PC-9 (cell line): Measurements from ENCODE around the gene NPIPA8.
"Not testable (repeated sequence)": the region's sequence is repeated elsewhere in the genome, so short reads cannot be mapped to it uniquely, and the experiment has no call there.

Source experiments
- CTCF ChIP-seq: fragments of 200-600 bp; sonication (generic); conservative IDR thresholded peaks from 2 replicates; pipeline ENCODE4 v1.6.1; 2017; ENCODE audit warnings: mixed run types, antibody characterized with exemption, mild to moderate bottlenecking, moderate library complexity
- EZH2 ChIP-seq: fragments of 200-600 bp; sonication (generic); IDR thresholded peaks from 2 replicates; pipeline ENCODE4 v1.8.0; 2017; ENCODE audit warnings: antibody characterized with exemption, low read depth

DNA sequence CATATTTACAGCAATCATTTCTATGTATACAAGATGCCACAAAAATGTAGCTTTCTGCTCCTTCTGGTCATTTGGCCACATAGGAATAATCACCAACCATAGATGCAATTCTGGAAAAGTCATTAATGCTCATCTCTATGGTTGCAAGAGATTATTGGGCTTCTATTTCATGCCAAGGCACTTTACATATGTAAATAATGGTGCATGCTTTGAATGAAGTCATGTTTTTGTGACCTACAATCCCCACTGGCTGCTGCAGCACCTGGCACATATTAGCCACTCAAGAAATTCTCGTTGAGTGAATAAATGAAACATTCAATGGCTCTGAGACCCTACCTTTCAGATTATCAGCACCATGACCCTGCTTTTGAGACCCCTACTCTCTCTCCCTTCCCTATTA is 50.2 kb downstream of the NPIPA8 start:
- not testable (repeated sequence) for TF ChIP-seq CTCF, EZH2
